ENCODE data around the gene FAM89B.

- TF ChIP-seq, protein P1, sequence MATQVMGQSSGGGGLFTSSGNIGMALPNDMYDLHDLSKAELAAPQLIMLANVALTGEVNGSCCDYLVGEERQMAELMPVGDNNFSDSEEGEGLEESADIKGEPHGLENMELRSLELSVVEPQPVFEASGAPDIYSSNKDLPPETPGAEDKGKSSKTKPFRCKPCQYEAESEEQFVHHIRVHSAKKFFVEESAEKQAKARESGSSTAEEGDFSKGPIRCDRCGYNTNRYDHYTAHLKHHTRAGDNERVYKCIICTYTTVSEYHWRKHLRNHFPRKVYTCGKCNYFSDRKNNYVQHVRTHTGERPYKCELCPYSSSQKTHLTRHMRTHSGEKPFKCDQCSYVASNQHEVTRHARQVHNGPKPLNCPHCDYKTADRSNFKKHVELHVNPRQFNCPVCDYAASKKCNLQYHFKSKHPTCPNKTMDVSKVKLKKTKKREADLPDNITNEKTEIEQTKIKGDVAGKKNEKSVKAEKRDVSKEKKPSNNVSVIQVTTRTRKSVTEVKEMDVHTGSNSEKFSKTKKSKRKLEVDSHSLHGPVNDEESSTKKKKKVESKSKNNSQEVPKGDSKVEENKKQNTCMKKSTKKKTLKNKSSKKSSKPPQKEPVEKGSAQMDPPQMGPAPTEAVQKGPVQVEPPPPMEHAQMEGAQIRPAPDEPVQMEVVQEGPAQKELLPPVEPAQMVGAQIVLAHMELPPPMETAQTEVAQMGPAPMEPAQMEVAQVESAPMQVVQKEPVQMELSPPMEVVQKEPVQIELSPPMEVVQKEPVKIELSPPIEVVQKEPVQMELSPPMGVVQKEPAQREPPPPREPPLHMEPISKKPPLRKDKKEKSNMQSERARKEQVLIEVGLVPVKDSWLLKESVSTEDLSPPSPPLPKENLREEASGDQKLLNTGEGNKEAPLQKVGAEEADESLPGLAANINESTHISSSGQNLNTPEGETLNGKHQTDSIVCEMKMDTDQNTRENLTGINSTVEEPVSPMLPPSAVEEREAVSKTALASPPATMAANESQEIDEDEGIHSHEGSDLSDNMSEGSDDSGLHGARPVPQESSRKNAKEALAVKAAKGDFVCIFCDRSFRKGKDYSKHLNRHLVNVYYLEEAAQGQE (IDR thresholded peaks at IDR 0.05; ENCODE audit: insufficient read depth in 1 of 2, low read depth in 2 of 2, low read length in 2 of 2) = no peak
- TF ChIP-seq POLR2AphosphoS5 (IDR thresholded peaks at IDR 0.05; ENCODE audit: low read depth, low read length) = no peak
These were observed 21.4 kb downstream of the FAM89B start for GRCh38 chr11:65593518-65594414.
